Liver (tissue), 3 donors: ENCODE data around the gene CAMK2B.

Experiments used
- FOXA1 ChIP-seq: IDR thresholded peaks from 2 replicates; pipeline ENCODE4 v1.6.1; 2016; ENCODE audit warnings: antibody characterized with exemption
- GABPA ChIP-seq, 2 donors: IDR thresholded peaks in 1 of 2; conservative IDR thresholded peaks in 1 of 2; 2 replicates each; pipeline ENCODE4 v1.6.1; 2016; ENCODE audit warnings: antibody characterized with exemption in 2 of 2, mild to moderate bottlenecking in 1 of 2, moderate library complexity in 1 of 2
- RAD21 ChIP-seq, 2 donors: IDR thresholded peaks; 2 replicates each; pipeline ENCODE4 v1.6.1; 2016; ENCODE audit warnings: antibody characterized with exemption in 2 of 2, mild to moderate bottlenecking in 2 of 2
- RXRA ChIP-seq, 2 donors: IDR thresholded peaks; 2 replicates each; pipeline ENCODE4 v1.6.1; 2017 to 2018; ENCODE audit warnings: antibody characterized with exemption in 2 of 2, mild to moderate bottlenecking in 1 of 2
- TAF1 ChIP-seq: conservative IDR thresholded peaks from 2 replicates; pipeline ENCODE4 v1.6.1; 2016; ENCODE audit warnings: antibody characterized with exemption, mild to moderate bottlenecking
- YY1 ChIP-seq: IDR thresholded peaks from 2 replicates; pipeline ENCODE4 v1.6.1; 2016; ENCODE audit warnings: antibody characterized with exemption, mild to moderate bottlenecking
- TF ChIP-seq, protein P1 (sequence below): fragments of 150-350 bp; IDR thresholded peaks from 2 replicates; pipeline ENCODE4 v1.5.1; 2017; ENCODE audit warnings: improper control_type of control experiment, low read depth, low read length; ENCODE audit not compliant: missing input control
- TF ChIP-seq, protein P2 (sequence below): IDR thresholded peaks from 2 replicates; pipeline ENCODE4 v1.6.1; 2016; ENCODE audit warnings: antibody characterized with exemption
- TF ChIP-seq, protein P3 (sequence below): IDR thresholded peaks from 2 replicates; pipeline ENCODE4 v1.6.1; 2016; ENCODE audit warnings: antibody characterized with exemption, mild to moderate bottlenecking
- TF ChIP-seq, protein P4 (sequence below): IDR thresholded peaks from 2 replicates; pipeline ENCODE4 v1.6.1; 2016; ENCODE audit warnings: antibody characterized with exemption
- TF ChIP-seq, protein P5 (sequence below): IDR thresholded peaks from 2 replicates; pipeline ENCODE4 v1.6.1; 2016; ENCODE audit warnings: antibody characterized with exemption
- donor health status: healthy.
- donor health status: healthy.

DNA sequence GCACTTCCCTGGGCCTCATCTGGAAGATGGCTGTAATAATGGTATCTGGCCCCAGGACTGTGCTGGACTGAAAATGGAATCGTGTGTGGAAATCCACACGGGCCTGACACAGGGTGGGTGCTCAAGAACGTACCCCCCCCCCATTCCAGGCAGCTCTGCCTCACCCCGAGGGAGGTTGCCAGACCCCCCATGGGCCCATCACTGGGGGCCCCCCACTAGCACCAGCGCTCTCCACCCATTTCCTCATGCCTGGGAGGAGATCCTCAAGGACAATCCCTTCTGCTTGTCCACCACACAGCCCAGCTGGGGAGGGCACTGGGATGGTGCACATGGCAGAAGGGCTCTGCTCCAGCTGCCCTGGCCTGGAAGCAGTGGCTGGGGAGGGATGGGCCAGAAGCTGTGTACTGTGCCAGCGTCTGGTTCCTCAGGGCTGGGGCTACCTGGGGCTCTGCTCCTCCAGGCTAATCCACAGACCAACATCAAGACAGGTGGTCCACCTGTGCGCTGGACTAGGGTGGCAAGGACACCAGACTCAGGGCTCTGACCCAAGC is 55.4 kb downstream of the CAMK2B start:
- TF ChIP-seq, protein P1, sequence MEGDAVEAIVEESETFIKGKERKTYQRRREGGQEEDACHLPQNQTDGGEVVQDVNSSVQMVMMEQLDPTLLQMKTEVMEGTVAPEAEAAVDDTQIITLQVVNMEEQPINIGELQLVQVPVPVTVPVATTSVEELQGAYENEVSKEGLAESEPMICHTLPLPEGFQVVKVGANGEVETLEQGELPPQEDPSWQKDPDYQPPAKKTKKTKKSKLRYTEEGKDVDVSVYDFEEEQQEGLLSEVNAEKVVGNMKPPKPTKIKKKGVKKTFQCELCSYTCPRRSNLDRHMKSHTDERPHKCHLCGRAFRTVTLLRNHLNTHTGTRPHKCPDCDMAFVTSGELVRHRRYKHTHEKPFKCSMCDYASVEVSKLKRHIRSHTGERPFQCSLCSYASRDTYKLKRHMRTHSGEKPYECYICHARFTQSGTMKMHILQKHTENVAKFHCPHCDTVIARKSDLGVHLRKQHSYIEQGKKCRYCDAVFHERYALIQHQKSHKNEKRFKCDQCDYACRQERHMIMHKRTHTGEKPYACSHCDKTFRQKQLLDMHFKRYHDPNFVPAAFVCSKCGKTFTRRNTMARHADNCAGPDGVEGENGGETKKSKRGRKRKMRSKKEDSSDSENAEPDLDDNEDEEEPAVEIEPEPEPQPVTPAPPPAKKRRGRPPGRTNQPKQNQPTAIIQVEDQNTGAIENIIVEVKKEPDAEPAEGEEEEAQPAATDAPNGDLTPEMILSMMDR: no peak
- TF ChIP-seq, protein P2, sequence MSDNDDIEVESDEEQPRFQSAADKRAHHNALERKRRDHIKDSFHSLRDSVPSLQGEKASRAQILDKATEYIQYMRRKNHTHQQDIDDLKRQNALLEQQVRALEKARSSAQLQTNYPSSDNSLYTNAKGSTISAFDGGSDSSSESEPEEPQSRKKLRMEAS: no peak
- TF ChIP-seq GABPA (IDR thresholded peaks at IDR 0.05 in 1 of 2, conservative IDR thresholded peaks at IDR 0.05 in 1 of 2) (no peak), FOXA1 (no peak), TAF1 (no peak), RAD21 (IDR thresholded peaks at IDR 0.05) (no peak), YY1 (no peak), RXRA (IDR thresholded peaks at IDR 0.05) (no peak)
- TF ChIP-seq, protein P3, sequence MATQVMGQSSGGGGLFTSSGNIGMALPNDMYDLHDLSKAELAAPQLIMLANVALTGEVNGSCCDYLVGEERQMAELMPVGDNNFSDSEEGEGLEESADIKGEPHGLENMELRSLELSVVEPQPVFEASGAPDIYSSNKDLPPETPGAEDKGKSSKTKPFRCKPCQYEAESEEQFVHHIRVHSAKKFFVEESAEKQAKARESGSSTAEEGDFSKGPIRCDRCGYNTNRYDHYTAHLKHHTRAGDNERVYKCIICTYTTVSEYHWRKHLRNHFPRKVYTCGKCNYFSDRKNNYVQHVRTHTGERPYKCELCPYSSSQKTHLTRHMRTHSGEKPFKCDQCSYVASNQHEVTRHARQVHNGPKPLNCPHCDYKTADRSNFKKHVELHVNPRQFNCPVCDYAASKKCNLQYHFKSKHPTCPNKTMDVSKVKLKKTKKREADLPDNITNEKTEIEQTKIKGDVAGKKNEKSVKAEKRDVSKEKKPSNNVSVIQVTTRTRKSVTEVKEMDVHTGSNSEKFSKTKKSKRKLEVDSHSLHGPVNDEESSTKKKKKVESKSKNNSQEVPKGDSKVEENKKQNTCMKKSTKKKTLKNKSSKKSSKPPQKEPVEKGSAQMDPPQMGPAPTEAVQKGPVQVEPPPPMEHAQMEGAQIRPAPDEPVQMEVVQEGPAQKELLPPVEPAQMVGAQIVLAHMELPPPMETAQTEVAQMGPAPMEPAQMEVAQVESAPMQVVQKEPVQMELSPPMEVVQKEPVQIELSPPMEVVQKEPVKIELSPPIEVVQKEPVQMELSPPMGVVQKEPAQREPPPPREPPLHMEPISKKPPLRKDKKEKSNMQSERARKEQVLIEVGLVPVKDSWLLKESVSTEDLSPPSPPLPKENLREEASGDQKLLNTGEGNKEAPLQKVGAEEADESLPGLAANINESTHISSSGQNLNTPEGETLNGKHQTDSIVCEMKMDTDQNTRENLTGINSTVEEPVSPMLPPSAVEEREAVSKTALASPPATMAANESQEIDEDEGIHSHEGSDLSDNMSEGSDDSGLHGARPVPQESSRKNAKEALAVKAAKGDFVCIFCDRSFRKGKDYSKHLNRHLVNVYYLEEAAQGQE: no peak
- TF ChIP-seq, protein P4, sequence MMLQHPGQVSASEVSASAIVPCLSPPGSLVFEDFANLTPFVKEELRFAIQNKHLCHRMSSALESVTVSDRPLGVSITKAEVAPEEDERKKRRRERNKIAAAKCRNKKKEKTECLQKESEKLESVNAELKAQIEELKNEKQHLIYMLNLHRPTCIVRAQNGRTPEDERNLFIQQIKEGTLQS: no peak
- TF ChIP-seq, protein P5, sequence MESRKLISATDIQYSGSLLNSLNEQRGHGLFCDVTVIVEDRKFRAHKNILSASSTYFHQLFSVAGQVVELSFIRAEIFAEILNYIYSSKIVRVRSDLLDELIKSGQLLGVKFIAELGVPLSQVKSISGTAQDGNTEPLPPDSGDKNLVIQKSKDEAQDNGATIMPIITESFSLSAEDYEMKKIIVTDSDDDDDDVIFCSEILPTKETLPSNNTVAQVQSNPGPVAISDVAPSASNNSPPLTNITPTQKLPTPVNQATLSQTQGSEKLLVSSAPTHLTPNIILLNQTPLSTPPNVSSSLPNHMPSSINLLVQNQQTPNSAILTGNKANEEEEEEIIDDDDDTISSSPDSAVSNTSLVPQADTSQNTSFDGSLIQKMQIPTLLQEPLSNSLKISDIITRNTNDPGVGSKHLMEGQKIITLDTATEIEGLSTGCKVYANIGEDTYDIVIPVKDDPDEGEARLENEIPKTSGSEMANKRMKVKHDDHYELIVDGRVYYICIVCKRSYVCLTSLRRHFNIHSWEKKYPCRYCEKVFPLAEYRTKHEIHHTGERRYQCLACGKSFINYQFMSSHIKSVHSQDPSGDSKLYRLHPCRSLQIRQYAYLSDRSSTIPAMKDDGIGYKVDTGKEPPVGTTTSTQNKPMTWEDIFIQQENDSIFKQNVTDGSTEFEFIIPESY: no peak
